SK-N-SH (cell line): Measurements from ENCODE around the gene ASTN2. TPM values are rescaled to one million over a fixed set of nuclear protein-coding genes. Genes with fewer than 3 reads are reported as not detected.

Experiments used
- CTCF ChIA-PET: fragments of 300-600, 350-600 bp; formaldehyde crosslinking; extraction: SDS; loops from one replicate; lab custom pipeline; 2021; lab: Yijun Ruan, JAX
- POLR2A ChIA-PET: fragments of 350-600 bp; sonication (Branson Sonifier 250); formaldehyde crosslinking; extraction: SDS; loops from one replicate; lab custom pipeline; 2020; ENCODE audit warnings: antibody characterized with exemption, inconsistent platforms; lab: Yijun Ruan, JAX
- DNase-seq: peaks from one replicate; pipeline ENCODE4 v3.0.0; 2012
- H2AFZ ChIP-seq: fragments of 200-600 bp; sonication (generic); 2 replicates; pipeline ENCODE4 v1.8.1; 2016; ENCODE audit warnings: antibody characterized with exemption, mild to moderate bottlenecking, low read depth
- H3F3A ChIP-seq: fragments of 200-600 bp; sonication (generic); replicated peaks from 2 replicates; pipeline ENCODE3; 2016; ENCODE audit warnings: antibody characterized with exemption, mild to moderate bottlenecking; ENCODE audit not compliant: insufficient read depth
- H3K27ac ChIP-seq, 2 experiments: fragments of 200-500 bp in 1 of 2; fragments of 200-600 bp in 1 of 2; sonication (Bioruptor generic) in 1 of 2; sonication (generic), shearing (Covaris generic) in 1 of 2; 2 replicates each; pipeline versions ENCODE4 v1.5.1 to v1.6.1; 2014 to 2016; ENCODE audit warnings: low read depth in 2 of 2, inconsistent platforms in 1 of 2, low read length in 1 of 2, mild to moderate bottlenecking in 1 of 2, mixed read lengths in 1 of 2
- H3K27me3 ChIP-seq: fragments of 200-600 bp; sonication (generic), shearing (Covaris generic); 2 replicates; pipeline ENCODE4 v1.6.1; 2016; ENCODE audit warnings: mixed run types; ENCODE audit not compliant: insufficient read depth
- H3K36me3 ChIP-seq, 2 experiments: fragments of 200-500 bp in 1 of 2; fragments of 200-600 bp in 1 of 2; sonication (Bioruptor generic) in 1 of 2; sonication (generic) in 1 of 2; replicated peaks in 1 of 2; 2 replicates each; pipeline versions ENCODE3 to v1.5.1; 2014 to 2016; ENCODE audit warnings: low read length in 1 of 2, mild to moderate bottlenecking in 1 of 2; ENCODE audit not compliant: insufficient read depth in 2 of 2, control insufficient read depth in 1 of 2
- H3K4me1 ChIP-seq, 2 experiments: fragments of 200-500 bp in 1 of 2; fragments of 200-600 bp in 1 of 2; sonication (Bioruptor generic) in 1 of 2; sonication (generic), shearing (Covaris generic) in 1 of 2; 2 replicates each; pipeline versions ENCODE4 v1.5.1 to v1.6.1; 2014 to 2016; ENCODE audit warnings: low read depth in 1 of 2, low read length in 1 of 2, mixed run types in 1 of 2; ENCODE audit not compliant: insufficient read depth in 2 of 2, control insufficient read depth in 1 of 2
- H3K4me2 ChIP-seq: fragments of 200-600 bp; sonication (generic), shearing (Covaris generic); 2 replicates; pipeline ENCODE4 v1.6.1; 2017; ENCODE audit warnings: mixed run types
- H3K4me3 ChIP-seq, 2 experiments: fragments of 200-500 bp in 1 of 2; fragments of 200-600 bp in 1 of 2; sonication (Bioruptor generic) in 1 of 2; sonication (generic), shearing (Covaris generic) in 1 of 2; 2 replicates each; pipeline versions ENCODE4 v1.5.1 to v1.8.1; 2014 to 2016; ENCODE audit warnings: low read depth in 2 of 2, inconsistent platforms in 1 of 2, low read length in 1 of 2, mild to moderate bottlenecking in 1 of 2, mixed read lengths in 1 of 2, moderate library complexity in 1 of 2
- H3K79me2 ChIP-seq: fragments of 200-600 bp; sonication (generic); 2 replicates; pipeline ENCODE4 v1.8.1; 2017; ENCODE audit warnings: mild to moderate bottlenecking; ENCODE audit not compliant: insufficient read depth
- H3K9ac ChIP-seq: fragments of 200-600 bp; sonication (generic); 2 replicates; pipeline ENCODE4 v1.6.1; 2017; ENCODE audit warnings: mixed run types
- H3K9me2 ChIP-seq: fragments of 200-600 bp; sonication (generic); 2 replicates; pipeline ENCODE4 v1.6.1; 2017; ENCODE audit warnings: mixed run types
- H3K9me3 ChIP-seq: fragments of 200-600 bp; sonication (generic); 2 replicates; pipeline ENCODE4 v1.6.1; 2017; ENCODE audit warnings: mixed run types, mild to moderate bottlenecking, moderate library complexity
- H4K20me1 ChIP-seq: fragments of 200-600 bp; sonication (generic); 2 replicates; pipeline ENCODE4 v1.6.1; 2017; ENCODE audit warnings: mild to moderate bottlenecking, mixed run types; ENCODE audit not compliant: insufficient read depth
- CHD2 ChIP-seq: fragments of 150-350 bp; IDR thresholded peaks from 2 replicates; pipeline ENCODE4 v1.6.1; 2018; ENCODE audit warnings: low read length; ENCODE audit not compliant: partially characterized antibody
- ELF1 ChIP-seq: IDR thresholded peaks from 2 replicates; pipeline ENCODE4 v1.4.0; 2012
- EP300 ChIP-seq, 2 experiments: IDR thresholded peaks; 2 replicates each; pipeline versions ENCODE4 v1.4.0 to v1.6.1; 2012; ENCODE audit warnings: borderline replicate concordance in 1 of 2, low read depth in 1 of 2, low read length in 1 of 2
- FOXJ3 ChIP-seq: sonication (generic); formaldehyde crosslinking; IDR thresholded peaks from 2 replicates; pipeline ENCODE4 v1.5.1; 2020; ENCODE audit warnings: mild to moderate bottlenecking, missing genetic modification reagents
- FOXM1 ChIP-seq: IDR thresholded peaks from 2 replicates; pipeline ENCODE4 v1.4.0; 2012; ENCODE audit warnings: low read depth, mild to moderate bottlenecking
- GABPA ChIP-seq: IDR thresholded peaks from 2 replicates; pipeline ENCODE4 v1.4.0; 2012; ENCODE audit warnings: low read depth, mild to moderate bottlenecking
- GATA2 ChIP-seq: sonication (generic); formaldehyde crosslinking; IDR thresholded peaks from 2 replicates; pipeline ENCODE4 v1.5.0; 2020; ENCODE audit warnings: mild to moderate bottlenecking, missing genetic modification reagents
- MEF2A ChIP-seq: IDR thresholded peaks from 2 replicates; pipeline ENCODE4 v1.4.0; 2012; ENCODE audit warnings: low read depth, borderline replicate concordance
- NRF1 ChIP-seq: IDR thresholded peaks from 2 replicates; pipeline ENCODE4 v1.6.1; 2012; ENCODE audit warnings: low read depth, mild to moderate bottlenecking, low read length
- RCOR1 ChIP-seq: fragments of 150-350 bp; IDR thresholded peaks from 2 replicates; pipeline ENCODE4 v1.6.1; 2017; ENCODE audit warnings: antibody characterized with exemption, low read length
- RFX5 ChIP-seq: IDR thresholded peaks from 2 replicates; pipeline ENCODE4 v1.6.1; 2012; ENCODE audit warnings: mild to moderate bottlenecking, improper control_type of control experiment, low read length
- RXRA ChIP-seq: IDR thresholded peaks from 2 replicates; pipeline ENCODE4 v1.4.0; 2012; ENCODE audit warnings: low read depth, mild to moderate bottlenecking, borderline replicate concordance
- SMC3 ChIP-seq: IDR thresholded peaks from 2 replicates; pipeline ENCODE4 v1.6.1; 2012; ENCODE audit warnings: low read depth, low read length, improper control_type of control experiment
- TCF12 ChIP-seq: IDR thresholded peaks from 2 replicates; pipeline ENCODE4 v1.4.0; 2012
- TEAD4 ChIP-seq: IDR thresholded peaks from 2 replicates; pipeline ENCODE4 v1.4.0; 2012; ENCODE audit warnings: mild to moderate bottlenecking, borderline replicate concordance; ENCODE audit not compliant: insufficient read depth
- USF2 ChIP-seq: fragments of 150-350 bp; IDR thresholded peaks from 2 replicates; pipeline ENCODE4 v1.6.1; 2017; ENCODE audit warnings: antibody characterized with exemption, low read length, low read depth, borderline replicate concordance
- ZBTB33 ChIP-seq: IDR thresholded peaks from 2 replicates; pipeline ENCODE4 v1.4.0; 2012; ENCODE audit warnings: low read depth, borderline replicate concordance
- WGBS: methylation state at CpG from one replicate; pipeline ENCODE4 v1.1.6; 2017; ENCODE audit warnings: low lambda C conversion rate; 5-methylcytosine and 5-hydroxymethylcytosine counted together
- polyA plus RNA-seq, 3 experiments: library from polyadenylated mRNA; depleted of rRNA; stranded (reverse); fragments of >200 nt; gene quantifications; 2 replicates each; pipeline ENCODE4 v1.2.3, GENCODE V29; 2012

The ASTN2 gene
- polyA plus RNA-seq, 1 of the 3 experiments (the other 2 are of a cell fraction), result 6.6 TPM

GRCh38 chr9:116608064-116608463 is 806.8 kb downstream of the ASTN2 start (continued):
- TF ChIP-seq ZBTB33, result no peak
- TF ChIP-seq FOXM1, result no peak
- TF ChIP-seq USF2, result no peak
- TF ChIP-seq GABPA, result no peak

GRCh38 chr9:116605904-116606341 is 808.9 kb downstream of the ASTN2 start:
- Histone ChIP-seq H2AFZ (no peak overlapping the region), H3K27me3 (no peaks in the 10 kb centered on the region), H3K79me2 (no peaks in the 10 kb centered on the region), H3K4me1 (peaks cover 0 to 22% of the 10 kb centered on the region in 2 experiments; a peak in 2 of 4 replicates), H3K4me3 (no peak overlapping the region), H3F3A (no peaks in the 10 kb centered on the region), H3K9me2 (no peaks in the 10 kb centered on the region), H3K4me2 (no peak overlapping the region), H3K27ac (peak overlapping the region in 1 of 2 experiments; percentile 98; a peak in 2 of 4 replicates), H3K9me3 (peaks cover 2% of the 10 kb centered on the region), H4K20me1 (no peaks in the 10 kb centered on the region), H3K9ac (no peak overlapping the region), H3K36me3 (peaks cover 6 to 7% of the 10 kb centered on the region in 2 experiments)
- POLR2A ChIA-PET, result no interaction called here
- 44% methylated on average over 10 of the region's 10 CpGs for WGBS
- peak; percentile 53 for DNase-seq
- CTCF ChIA-PET, result interaction anchor here (0.9 to 3.0 kb wide), 7 partner anchors 11 to 453 kb away, joined by 3 to 13 read pairs (median 3); no protein-coding TSS in a partner anchor
- TF ChIP-seq ELF1 (no peak), RXRA (no peak), FOXM1 (no peak), RFX5 (no peak), GATA2 (CRISPR knock-in tag) (peak; percentile 72), RCOR1 (no peak; the same call in 1 of the 2 replicates), SMC3 (no peak), TEAD4 (no peak), NRF1 (no peak), MEF2A (no peak), EP300 (IDR thresholded peaks at IDR 0.05; ENCODE audit: borderline replicate concordance in 1 of 2, low read depth in 1 of 2, low read length in 1 of 2) (peak in 1 of 2 experiments; percentile 82; a peak in 2 of 4 replicates), USF2 (no peak), CHD2 (peak; percentile 36), GABPA (no peak), FOXJ3 (0 out of 2 replicates have a peak, but pooled peaks have one; percentile 40), TCF12 (peak; percentile 36; the same call in 1 of the 2 replicates)
